C4-2B (cell line): ENCODE results near the gene TBC1D22A.

Experiments used
- ZFX ChIP-seq: fragments of 450-650 bp; IDR thresholded peaks from 2 replicates; pipeline ENCODE4 v1.6.1; 2017
- TF ChIP-seq, protein P1 (sequence below): fragments of 450-650 bp; conservative IDR thresholded peaks from 2 replicates; pipeline ENCODE4 v1.5.1; 2017; ENCODE audit warnings: mild to moderate bottlenecking

DNA sequence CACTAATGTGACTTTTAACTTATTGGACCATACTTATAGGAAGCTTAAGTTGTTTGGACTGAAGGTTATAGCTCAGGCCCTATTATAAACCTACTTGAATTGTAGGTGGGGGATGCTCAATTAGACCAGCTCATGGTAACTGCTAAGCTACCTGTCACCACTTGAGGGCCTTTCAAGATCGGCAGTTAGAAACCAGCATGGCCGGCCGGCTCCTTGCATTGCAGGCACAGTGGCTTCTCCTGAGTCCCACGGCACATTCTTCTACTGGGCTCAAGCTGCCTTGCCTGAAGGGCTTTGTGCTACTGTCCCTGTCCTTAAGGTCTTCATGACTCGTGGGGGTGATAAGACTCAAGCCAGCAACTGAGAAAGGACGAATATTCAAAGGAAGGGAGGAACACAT, 70.8 kb downstream of the TBC1D22A start:
- TF ChIP-seq, protein P1, sequence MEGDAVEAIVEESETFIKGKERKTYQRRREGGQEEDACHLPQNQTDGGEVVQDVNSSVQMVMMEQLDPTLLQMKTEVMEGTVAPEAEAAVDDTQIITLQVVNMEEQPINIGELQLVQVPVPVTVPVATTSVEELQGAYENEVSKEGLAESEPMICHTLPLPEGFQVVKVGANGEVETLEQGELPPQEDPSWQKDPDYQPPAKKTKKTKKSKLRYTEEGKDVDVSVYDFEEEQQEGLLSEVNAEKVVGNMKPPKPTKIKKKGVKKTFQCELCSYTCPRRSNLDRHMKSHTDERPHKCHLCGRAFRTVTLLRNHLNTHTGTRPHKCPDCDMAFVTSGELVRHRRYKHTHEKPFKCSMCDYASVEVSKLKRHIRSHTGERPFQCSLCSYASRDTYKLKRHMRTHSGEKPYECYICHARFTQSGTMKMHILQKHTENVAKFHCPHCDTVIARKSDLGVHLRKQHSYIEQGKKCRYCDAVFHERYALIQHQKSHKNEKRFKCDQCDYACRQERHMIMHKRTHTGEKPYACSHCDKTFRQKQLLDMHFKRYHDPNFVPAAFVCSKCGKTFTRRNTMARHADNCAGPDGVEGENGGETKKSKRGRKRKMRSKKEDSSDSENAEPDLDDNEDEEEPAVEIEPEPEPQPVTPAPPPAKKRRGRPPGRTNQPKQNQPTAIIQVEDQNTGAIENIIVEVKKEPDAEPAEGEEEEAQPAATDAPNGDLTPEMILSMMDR, result peak; percentile 62
- TF ChIP-seq ZFX, result no peak
